Activated T-cell treated with anti-CD3 and anti-CD28 coated beads for 48 hours (primary cell): ENCODE results near the gene SQOR.

Experiments
- DNase-seq: peaks from one replicate; pipeline ENCODE4 v3.0.0-alpha.2; 2020; ENCODE audit warnings: low read depth

SQOR gene

DNA sequence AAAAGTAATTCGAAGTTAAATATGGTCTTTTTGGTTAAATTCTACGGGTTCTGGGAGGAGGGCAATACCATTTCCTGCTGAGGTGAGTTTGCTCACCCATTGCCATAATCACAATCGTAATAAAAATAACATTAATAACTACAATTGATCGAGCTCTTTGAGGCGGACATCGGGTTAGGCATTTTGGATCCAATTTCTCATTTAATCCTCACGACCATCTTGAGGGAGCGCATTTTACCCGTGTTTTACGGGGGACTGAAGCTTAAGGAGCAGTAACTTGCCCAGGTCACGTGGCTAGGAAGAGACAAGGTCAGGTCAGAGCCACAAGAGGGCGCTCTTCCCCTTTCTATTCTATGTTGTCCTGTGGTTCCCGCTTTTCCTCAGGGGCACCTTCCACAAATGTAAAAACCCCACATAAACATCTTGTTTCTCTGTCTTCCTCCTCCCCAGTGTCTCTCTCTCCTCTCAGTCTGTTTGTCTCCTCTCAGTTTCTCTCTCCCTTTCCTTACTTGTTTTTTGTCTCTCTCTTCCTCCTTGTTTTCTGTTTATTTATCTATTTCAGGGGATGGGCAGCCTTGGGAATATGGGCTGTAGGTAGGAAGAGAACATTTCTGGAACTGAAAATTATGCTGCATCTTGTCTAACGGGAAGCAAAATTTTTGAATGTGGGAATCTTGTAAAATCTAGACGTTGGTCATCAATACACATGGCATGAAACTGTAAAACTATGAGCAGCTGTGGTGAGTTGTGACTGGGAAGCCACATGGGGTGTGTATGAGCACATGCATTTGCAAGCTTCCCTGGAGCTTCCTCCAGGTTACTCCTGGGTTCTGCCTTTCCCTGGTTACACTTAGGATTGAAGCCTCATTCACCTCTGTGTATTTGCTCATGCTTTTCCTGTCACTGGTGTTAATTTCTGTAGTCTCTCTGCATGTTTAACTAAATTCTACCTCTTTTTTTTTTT, 71.0 kb downstream of the SQOR start:
- DNase-seq: peak; percentile 57

DNA sequence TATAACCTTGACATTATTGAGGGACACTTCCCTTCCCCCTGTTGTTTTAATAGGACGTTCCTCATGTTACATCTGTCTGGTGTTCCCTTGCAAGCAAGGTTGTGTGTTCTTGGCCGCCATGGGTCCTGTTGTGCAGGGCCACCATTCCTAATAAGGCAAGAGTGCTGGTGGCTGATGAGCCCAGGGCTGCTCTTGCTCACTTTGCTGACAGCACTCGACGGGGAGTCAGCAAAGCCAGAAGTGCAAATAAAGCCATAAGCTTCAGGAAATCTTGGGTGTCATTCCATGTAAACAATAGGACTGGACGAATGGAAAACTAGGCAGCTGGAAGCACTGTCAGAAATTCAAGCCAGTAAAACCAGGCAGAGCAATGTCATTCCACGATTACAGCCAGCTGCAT, 75.8 kb downstream of the SQOR start:
- DNase-seq: no peak

DNA sequence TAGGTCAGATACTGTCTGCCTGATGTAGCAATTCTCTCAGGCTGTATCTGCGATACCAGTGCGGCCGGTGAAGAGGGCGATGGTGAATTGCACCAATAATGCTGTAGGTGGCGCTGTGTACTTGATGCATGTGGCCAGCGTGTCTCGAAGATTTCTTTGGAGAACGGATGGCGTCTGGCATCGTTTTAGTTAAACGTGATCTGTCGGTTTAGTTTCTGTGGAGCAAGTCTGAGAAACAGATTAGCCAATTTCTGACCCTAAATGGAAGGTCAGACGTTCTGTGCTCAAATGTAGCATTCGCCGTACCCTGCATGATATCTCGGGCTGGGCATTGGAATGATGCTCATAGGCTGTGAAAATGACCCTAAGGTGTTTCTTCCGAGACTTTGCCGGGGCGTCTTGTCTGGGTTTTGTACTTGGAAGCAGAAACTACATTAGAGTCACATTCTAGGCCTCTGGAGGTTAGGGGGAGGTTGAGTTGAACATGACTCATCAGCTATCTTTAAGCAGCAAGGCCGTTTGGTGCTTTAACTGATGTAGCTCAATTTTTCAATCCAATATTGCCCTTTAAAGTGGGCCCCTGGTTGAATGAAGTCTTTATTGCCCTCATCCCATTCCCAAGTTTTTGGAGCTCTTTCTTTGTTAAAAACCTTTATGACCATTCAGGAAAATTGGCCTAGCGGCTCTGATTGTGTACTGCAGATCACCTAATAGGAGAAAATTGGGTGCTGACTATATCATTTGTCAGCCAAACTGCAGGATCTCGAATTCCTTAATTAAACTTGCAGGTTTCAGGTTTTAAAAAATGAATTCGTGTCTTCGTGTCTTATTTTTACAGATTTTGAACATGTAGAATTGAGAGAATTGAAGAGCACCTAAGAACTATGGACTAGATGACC, 80.0 kb downstream of the SQOR start:
- DNase-seq: peak; percentile 32

DNA sequence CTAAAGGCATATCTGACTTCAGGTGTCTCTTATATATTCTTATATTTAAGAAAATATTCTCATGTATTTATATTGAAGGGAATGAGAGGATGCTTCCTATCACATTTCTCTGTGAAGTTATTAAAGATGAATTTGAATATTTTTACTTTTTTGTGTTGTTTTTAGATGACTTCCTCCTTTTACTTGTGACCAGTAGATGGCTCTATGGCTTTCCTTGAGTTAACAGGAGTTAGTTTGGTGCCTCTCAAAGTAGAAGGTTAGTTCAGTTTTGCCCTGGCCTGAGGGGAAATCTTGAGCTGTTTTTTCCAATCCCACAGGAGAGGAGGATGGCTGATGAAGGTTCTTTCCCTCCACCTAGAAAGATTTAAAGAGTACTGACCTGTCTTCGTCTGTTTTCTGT, 80.7 kb downstream of the SQOR start:
- DNase-seq: no peak

DNA sequence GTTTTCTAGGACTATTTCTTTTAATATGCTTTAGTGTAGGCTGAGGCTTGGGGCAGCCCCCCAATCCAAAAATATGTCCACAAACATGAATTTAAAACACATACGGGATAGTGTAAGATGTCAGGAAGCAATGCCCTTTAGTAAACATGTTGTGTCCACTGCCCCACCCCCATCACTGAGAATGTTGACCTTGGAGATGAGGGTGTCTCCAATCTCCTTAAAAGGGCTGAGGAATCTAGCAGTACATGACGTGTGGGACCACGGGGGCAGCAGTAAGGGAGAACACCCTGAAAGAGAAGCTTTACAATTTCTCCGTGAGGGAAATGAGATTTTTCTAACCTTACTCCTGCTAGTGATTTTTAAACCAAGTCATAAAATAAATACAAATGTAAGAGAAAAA, 84.7 kb downstream of the SQOR start:
- DNase-seq: no peak

DNA sequence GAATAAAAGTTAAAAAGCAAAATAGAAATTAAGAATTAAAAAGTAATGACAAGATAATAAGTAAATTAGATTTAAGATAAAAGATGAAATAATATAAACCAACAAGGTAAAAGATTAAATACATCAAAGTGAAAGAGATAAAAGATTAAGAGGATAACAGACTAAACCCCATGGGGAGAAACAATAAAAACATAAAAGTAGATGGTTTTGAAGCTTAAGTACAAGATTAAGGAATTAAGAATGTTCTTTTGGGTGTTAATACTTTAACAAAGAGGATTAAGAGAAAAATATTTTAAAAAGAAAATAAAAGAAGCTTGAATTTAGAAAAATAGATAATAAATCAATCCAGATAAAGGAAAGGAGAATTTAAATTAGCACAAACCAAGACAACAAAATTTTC, 85.4 kb downstream of the SQOR start:
- no peak for DNase-seq

DNA sequence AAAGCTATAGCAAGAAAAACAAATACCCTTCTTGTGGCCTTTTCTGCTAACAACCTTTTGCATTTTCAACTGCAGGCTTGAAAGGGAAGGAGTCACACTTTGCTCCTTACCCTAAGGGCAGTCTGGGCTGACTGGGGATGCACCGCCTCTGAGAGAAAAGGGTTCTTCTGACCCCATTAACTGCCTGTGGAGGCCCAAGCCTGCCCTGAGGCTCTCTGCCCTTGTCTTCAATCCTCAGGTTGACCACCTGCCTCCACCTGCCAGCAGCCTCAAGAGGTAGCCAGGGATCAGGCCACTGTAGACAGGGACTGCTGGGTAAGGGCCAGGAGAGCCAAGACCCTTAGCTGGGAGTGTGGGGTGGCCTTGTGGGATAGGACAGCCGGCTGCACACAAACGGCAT, 93.8 kb downstream of the SQOR start:
- DNase-seq: no peak

DNA sequence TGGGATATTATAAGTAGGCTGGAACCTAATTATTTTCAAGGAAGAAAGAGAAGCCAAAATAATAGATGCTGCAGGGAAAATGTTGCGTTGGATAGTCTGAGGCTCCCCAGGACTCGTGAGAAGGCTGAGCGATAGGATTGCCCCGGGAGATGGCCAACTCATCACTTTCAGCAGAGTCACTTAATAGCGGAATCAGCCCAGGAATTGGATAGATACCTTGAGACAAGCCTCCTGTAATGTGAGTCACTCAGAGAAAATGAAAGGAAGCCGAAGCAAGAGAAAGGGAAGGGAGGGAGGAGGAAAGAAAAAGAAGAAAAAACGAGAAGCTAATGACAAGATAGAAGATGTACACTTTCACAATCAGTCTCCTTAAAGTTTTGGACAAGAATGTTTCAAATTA, 94.3 kb downstream of the SQOR start:
- no peak for DNase-seq

DNA sequence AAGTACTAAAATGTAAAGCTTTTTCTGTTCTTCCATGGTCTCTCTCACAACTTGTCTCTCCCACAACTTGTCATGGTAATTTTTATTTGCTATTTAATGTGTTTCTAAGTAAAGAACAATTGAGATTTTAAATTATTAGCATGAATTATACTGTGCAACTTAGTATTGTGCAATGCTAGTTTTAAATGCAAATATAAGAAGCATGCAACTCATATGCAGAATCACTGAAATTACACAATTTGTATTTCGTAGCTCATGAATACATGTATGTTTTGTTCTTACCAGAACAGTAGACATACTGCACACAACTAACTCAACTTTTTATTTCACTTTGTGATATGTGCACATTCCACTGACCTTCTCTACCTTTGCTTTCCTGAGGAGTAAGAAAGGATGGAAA, 96.5 kb downstream of the SQOR start:
- DNase-seq: no peak

DNA sequence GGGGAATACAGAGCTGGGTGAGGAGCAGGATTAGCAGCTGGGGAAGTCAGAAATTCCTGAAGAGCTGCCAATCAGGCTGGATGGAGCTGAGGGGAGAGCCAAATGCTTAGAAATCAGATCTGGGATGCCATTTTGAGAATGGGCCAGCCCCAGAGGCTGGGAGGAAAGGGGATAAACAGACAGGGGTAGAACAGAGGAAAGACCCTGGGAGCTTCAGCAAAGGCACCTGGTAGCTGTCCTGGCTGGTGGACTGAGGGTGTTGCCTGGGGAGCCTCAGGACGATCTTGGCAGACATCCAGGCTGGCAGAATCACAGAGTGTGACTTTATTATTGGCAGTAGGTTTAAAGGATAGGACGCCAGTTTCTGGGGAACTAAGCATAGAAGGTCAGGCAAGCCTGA, 97.8 kb downstream of the SQOR start:
- no peak for DNase-seq

DNA sequence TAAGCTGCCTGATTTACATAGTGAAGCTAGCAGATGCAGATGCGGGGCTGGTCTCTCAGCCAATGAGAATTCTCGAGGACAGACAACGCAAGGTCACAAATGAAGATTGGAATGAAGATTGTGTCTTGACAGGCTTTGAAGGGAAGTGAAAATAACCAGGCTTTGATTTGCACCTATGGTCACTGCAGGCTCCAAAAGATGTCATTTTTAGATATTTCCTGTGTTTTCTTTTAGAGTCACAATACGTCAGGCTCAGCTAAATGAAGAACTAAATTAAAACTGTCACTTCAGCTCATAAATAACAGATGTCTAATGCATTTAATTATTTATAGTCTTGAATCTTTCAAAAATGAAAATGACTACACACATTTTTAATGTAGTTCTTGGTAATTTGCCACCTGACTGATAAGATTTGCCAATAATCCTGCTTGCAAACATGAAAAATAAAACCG, 99.5 kb downstream of the SQOR start:
- DNase-seq: no peak
